K562 (cell line): Measurements from ENCODE around the gene ABHD3. TPM values are rescaled to one million over a fixed set of nuclear protein-coding genes. Genes with fewer than 3 reads are reported as not detected.

Source experiments
- CBFB ChIP-seq: sonication (generic); formaldehyde crosslinking; IDR thresholded peaks from 2 replicates; pipeline ENCODE4 v1.4.0; 2020; ENCODE audit warnings: mild to moderate bottlenecking, missing genetic modification reagents
- EZH2 ChIP-seq: IDR thresholded peaks from 2 replicates; pipeline ENCODE4 v1.6.1; 2012; ENCODE audit warnings: low read depth, mild to moderate bottlenecking, inconsistent platforms, low read length, borderline replicate concordance
- GATAD2A ChIP-seq: fragments of 450-650 bp; IDR thresholded peaks from 2 replicates; pipeline ENCODE4 v1.6.1; 2017
- MLX ChIP-seq, 2 experiments: fragments of 450-650 bp in 1 of 2; sonication (generic) in 1 of 2; formaldehyde crosslinking; conservative IDR thresholded peaks; 2 replicates each; pipeline versions ENCODE4 v1.4.0 to v1.8.1; 2020 to 2022; ENCODE audit warnings: mild to moderate bottlenecking in 1 of 2, missing genetic modification reagents in 1 of 2
- NR2C1 ChIP-seq, 2 experiments: fragments of 450-650 bp; IDR thresholded peaks; 2 replicates each; pipeline ENCODE4 v1.6.1; 2017; ENCODE audit warnings: mild to moderate bottlenecking in 2 of 2, antibody characterized with exemption in 1 of 2, inconsistent platforms in 1 of 2, missing compliant biosample characterization in 1 of 2, missing genetic modification characterization in 1 of 2
- TFAM ChIP-seq: fragments of 250-450 bp; sonication (Bioruptor Pico); conservative IDR thresholded peaks from 2 replicates; pipeline ENCODE4 v1.5.0; 2021; ENCODE audit warnings: mild to moderate bottlenecking, moderate library complexity
- THAP7 ChIP-seq: fragments of 250-450 bp; sonication (Bioruptor Pico); IDR thresholded peaks from 2 replicates; pipeline ENCODE4 v1.5.0; 2021
- ZNF212 ChIP-seq: fragments of 450-650 bp; formaldehyde crosslinking; IDR thresholded peaks from 2 replicates; pipeline ENCODE4 v1.4.0; 2020; ENCODE audit warnings: mild to moderate bottlenecking
- ZNF263 ChIP-seq: sonication (generic); formaldehyde crosslinking; IDR thresholded peaks from 2 replicates; pipeline ENCODE4 v1.8.0; 2022; ENCODE audit warnings: mild to moderate bottlenecking, missing genetic modification reagents, borderline replicate concordance
- ZNF316 ChIP-seq: fragments of 450-650 bp; IDR thresholded peaks from 2 replicates; pipeline ENCODE4 v1.6.1; 2016
- polyA plus RNA-seq, 8 experiments: library from polyadenylated mRNA; depleted of rRNA in 4 of 8; stranded (reverse) in 5 of 8; unstranded in 3 of 8; fragments of >200 nt; fragmentation: Nextera tagmentation in 2 of 8; fragmentation: Illumina TruSeq in 1 of 8; extraction: Ambion mirVana in 2 of 8; extraction: Trizol in 1 of 8; gene quantifications; 2 replicates each; pipeline versions ENCODE4 v1.2.1 to v1.2.3, GENCODE V29; 2011 to 2014; ENCODE audit warnings: inconsistent platforms in 1 of 8, missing spikeins in 1 of 8
- total RNA-seq, 7 experiments: library from RNA; depleted of rRNA in 6 of 7; stranded (reverse); fragments of >200 nt in 6 of 7; fragmentation: Illumina TruSeq in 2 of 7; extraction: Trizol in 2 of 7; gene quantifications; 2 replicates each; pipeline versions ENCODE4 v1.2.1 to v1.2.3, GENCODE V29; 2011 to 2021; ENCODE audit warnings: low replicate concordance in 1 of 7
- TF ChIP-seq, protein P1 (sequence below): fragments of 450-650 bp; IDR thresholded peaks from 2 replicates; pipeline ENCODE4 v1.6.1; 2016; ENCODE audit warnings: mild to moderate bottlenecking
- TF ChIP-seq, protein P2 (sequence below): sonication (generic); formaldehyde crosslinking; IDR thresholded peaks from 2 replicates; pipeline ENCODE4 v1.8.1; 2023; ENCODE audit warnings: mild to moderate bottlenecking, missing genetic modification reagents, moderate library complexity
- TF ChIP-seq, protein P3 (sequence below): fragments of 450-650 bp; IDR thresholded peaks from 2 replicates; pipeline ENCODE4 v1.7.1; 2018; ENCODE audit warnings: mild to moderate bottlenecking, low read depth; ENCODE audit not compliant: partially characterized antibody
- TF ChIP-seq, protein P4 (sequence below): fragments of 450-650 bp; IDR thresholded peaks from 2 replicates; pipeline ENCODE4 v1.6.1; 2018; ENCODE audit not compliant: partially characterized antibody

ABHD3 gene
- total and polyA plus RNA-seq, 9 of the 15 experiments (the other 6 are each of a cell fraction or from before 2014, with no cell fraction given), result 6.3 to 38.8 (median 19.4) TPM

- TF ChIP-seq, protein P1, sequence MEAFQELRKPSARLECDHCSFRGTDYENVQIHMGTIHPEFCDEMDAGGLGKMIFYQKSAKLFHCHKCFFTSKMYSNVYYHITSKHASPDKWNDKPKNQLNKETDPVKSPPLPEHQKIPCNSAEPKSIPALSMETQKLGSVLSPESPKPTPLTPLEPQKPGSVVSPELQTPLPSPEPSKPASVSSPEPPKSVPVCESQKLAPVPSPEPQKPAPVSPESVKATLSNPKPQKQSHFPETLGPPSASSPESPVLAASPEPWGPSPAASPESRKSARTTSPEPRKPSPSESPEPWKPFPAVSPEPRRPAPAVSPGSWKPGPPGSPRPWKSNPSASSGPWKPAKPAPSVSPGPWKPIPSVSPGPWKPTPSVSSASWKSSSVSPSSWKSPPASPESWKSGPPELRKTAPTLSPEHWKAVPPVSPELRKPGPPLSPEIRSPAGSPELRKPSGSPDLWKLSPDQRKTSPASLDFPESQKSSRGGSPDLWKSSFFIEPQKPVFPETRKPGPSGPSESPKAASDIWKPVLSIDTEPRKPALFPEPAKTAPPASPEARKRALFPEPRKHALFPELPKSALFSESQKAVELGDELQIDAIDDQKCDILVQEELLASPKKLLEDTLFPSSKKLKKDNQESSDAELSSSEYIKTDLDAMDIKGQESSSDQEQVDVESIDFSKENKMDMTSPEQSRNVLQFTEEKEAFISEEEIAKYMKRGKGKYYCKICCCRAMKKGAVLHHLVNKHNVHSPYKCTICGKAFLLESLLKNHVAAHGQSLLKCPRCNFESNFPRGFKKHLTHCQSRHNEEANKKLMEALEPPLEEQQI, result no peak
- no peak for TF ChIP-seq TFAM
- TF ChIP-seq, protein P2, sequence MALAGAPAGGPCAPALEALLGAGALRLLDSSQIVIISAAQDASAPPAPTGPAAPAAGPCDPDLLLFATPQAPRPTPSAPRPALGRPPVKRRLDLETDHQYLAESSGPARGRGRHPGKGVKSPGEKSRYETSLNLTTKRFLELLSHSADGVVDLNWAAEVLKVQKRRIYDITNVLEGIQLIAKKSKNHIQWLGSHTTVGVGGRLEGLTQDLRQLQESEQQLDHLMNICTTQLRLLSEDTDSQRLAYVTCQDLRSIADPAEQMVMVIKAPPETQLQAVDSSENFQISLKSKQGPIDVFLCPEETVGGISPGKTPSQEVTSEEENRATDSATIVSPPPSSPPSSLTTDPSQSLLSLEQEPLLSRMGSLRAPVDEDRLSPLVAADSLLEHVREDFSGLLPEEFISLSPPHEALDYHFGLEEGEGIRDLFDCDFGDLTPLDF (CRISPR knock-in tag), result no peak
- no peak for TF ChIP-seq ZNF212
- no peak for TF ChIP-seq EZH2
- TF ChIP-seq NR2C1 (IDR thresholded peaks at IDR 0.05), result no peak
- no peak for TF ChIP-seq NR2C1 (tag; IDR thresholded peaks at IDR 0.05)
- no peak for TF ChIP-seq MLX (CRISPR knock-in tag; conservative IDR thresholded peaks at IDR 0.05)
- TF ChIP-seq ZNF263 (CRISPR knock-in tag), result no peak; the same call in 1 of the 2 replicates
- TF ChIP-seq, protein P3, sequence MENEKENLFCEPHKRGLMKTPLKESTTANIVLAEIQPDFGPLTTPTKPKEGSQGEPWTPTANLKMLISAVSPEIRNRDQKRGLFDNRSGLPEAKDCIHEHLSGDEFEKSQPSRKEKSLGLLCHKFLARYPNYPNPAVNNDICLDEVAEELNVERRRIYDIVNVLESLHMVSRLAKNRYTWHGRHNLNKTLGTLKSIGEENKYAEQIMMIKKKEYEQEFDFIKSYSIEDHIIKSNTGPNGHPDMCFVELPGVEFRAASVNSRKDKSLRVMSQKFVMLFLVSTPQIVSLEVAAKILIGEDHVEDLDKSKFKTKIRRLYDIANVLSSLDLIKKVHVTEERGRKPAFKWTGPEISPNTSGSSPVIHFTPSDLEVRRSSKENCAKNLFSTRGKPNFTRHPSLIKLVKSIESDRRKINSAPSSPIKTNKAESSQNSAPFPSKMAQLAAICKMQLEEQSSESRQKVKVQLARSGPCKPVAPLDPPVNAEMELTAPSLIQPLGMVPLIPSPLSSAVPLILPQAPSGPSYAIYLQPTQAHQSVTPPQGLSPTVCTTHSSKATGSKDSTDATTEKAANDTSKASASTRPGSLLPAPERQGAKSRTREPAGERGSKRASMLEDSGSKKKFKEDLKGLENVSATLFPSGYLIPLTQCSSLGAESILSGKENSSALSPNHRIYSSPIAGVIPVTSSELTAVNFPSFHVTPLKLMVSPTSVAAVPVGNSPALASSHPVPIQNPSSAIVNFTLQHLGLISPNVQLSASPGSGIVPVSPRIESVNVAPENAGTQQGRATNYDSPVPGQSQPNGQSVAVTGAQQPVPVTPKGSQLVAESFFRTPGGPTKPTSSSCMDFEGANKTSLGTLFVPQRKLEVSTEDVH, result no peak
- peak; percentile 33; the same call in 1 of the 2 replicates for TF ChIP-seq ZNF316
- TF ChIP-seq THAP7 (CRISPR knock-in tag), result no peak
- TF ChIP-seq GATAD2A, result peak; percentile 66; the same call in 1 of the 2 replicates
- TF ChIP-seq, protein P4, sequence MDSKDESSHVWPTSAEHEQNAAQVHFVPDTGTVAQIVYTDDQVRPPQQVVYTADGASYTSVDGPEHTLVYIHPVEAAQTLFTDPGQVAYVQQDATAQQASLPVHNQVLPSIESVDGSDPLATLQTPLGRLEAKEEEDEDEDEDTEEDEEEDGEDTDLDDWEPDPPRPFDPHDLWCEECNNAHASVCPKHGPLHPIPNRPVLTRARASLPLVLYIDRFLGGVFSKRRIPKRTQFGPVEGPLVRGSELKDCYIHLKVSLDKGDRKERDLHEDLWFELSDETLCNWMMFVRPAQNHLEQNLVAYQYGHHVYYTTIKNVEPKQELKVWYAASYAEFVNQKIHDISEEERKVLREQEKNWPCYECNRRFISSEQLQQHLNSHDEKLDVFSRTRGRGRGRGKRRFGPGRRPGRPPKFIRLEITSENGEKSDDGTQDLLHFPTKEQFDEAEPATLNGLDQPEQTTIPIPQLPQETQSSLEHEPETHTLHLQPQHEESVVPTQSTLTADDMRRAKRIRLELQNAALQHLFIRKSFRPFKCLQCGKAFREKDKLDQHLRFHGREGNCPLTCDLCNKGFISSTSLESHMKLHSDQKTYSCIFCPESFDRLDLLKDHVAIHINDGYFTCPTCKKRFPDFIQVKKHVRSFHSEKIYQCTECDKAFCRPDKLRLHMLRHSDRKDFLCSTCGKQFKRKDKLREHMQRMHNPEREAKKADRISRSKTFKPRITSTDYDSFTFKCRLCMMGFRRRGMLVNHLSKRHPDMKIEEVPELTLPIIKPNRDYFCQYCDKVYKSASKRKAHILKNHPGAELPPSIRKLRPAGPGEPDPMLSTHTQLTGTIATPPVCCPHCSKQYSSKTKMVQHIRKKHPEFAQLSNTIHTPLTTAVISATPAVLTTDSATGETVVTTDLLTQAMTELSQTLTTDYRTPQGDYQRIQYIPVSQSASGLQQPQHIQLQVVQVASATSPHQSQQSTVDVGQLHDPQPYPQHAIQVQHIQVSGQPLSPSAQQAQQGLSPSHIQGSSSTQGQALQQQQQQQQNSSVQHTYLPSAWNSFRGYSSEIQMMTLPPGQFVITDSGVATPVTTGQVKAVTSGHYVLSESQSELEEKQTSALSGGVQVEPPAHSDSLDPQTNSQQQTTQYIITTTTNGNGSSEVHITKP, result no peak
- TF ChIP-seq CBFB, result no peak
Measured at GRCh38 chr18:21686282-21687105, 18.1 kb downstream of the ABHD3 start (continued).
